NB4 (cell line): ENCODE data around the gene EMC8.

Experiments used
- POLR2A ChIP-seq: IDR thresholded peaks from 2 replicates; pipeline ENCODE4 v1.6.1; 2011; ENCODE audit warnings: mild to moderate bottlenecking; ENCODE audit not compliant: insufficient read length; ENCODE audit errors: extremely low read depth
- TF ChIP-seq, protein P1 (sequence below): IDR thresholded peaks from 2 replicates; pipeline ENCODE4 v1.6.1; 2011; ENCODE audit warnings: low read depth, low read length
- TF ChIP-seq, protein P2 (sequence below): IDR thresholded peaks from one replicate; pipeline ENCODE4 v1.5.1; 2012; ENCODE audit warnings: low read depth, low read length

DNA sequence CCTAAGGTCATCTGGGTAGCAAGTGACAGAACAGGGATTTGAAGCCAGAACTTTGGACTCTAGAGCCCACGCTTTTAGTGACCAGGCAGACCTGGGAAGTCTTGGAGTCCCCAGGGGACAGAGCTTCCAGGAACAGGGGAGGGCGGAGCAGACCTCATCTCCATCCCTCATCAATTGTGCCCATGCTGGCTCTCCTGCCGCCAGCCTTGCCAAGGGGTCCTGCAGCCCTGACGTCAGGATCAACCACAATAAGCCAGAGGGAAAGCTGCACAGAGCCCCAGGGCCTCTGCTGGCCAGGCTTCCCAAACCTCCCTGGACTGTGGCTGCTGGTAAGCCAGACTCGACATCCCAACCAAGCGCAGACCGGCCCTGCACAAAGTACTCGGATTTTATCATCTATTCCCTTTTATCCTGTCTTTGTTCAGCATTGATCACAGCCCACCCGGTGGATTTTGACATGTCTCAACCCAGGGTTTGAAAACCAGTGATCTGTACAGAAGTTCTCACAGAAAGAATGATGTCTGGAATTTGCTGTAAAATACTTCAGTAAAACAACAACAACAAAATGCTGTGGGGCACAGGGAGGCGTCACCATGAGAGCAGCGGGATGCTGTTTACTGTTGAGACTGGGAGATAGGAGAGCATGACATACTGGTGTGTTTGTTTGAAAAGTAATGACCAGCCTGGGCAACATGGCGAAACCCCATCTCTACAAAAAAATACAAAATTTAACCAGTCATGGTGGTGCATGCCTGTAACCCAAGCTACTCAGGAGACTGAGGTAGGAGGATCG lies 60.2 kb downstream of the EMC8 start:
- TF ChIP-seq, protein P1, sequence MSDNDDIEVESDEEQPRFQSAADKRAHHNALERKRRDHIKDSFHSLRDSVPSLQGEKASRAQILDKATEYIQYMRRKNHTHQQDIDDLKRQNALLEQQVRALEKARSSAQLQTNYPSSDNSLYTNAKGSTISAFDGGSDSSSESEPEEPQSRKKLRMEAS, result no peak
- no peak for TF ChIP-seq POLR2A
- TF ChIP-seq, protein P2, sequence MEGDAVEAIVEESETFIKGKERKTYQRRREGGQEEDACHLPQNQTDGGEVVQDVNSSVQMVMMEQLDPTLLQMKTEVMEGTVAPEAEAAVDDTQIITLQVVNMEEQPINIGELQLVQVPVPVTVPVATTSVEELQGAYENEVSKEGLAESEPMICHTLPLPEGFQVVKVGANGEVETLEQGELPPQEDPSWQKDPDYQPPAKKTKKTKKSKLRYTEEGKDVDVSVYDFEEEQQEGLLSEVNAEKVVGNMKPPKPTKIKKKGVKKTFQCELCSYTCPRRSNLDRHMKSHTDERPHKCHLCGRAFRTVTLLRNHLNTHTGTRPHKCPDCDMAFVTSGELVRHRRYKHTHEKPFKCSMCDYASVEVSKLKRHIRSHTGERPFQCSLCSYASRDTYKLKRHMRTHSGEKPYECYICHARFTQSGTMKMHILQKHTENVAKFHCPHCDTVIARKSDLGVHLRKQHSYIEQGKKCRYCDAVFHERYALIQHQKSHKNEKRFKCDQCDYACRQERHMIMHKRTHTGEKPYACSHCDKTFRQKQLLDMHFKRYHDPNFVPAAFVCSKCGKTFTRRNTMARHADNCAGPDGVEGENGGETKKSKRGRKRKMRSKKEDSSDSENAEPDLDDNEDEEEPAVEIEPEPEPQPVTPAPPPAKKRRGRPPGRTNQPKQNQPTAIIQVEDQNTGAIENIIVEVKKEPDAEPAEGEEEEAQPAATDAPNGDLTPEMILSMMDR, result no peak
